HG03521 (cell line): ENCODE results near the gene ARL6IP6.
A peak's percentile ranks its signal among the peaks of the same experiment; 100 is the strongest.
"Not testable (repeated sequence)": the region's sequence is repeated elsewhere in the genome, so short reads cannot be mapped to it uniquely, and the experiment has no call there.

Source experiments
- ATAC-seq: cut with Tn5 transposase; IDR thresholded peaks from one replicate; pipeline ENCODE4 v1.9.1; 2021; ENCODE audit warnings: mild to moderate bottlenecking, moderate library complexity; ENCODE audit not compliant: unreplicated experiment

ARL6IP6 gene

DNA sequence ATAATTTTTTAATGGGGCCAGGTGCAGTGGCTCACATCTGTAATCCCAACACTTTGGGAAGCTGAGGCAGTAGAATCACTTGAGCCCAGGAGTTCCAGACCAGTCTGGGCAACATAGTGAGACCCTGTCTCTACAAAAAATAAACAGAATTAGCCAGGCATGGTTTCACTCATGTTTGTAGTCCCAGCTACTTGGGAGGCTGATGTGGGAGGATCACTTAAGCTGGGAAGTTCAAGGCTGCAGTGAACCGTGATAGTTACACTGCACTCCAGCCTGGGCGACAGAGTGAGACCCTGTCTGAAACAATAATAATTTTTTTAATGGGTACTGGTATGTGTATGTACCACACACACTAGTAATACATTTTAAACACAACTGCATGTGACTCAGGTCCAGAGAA lies 2.4 kb downstream of the ARL6IP6 start:
- no peak for ATAC-seq

DNA sequence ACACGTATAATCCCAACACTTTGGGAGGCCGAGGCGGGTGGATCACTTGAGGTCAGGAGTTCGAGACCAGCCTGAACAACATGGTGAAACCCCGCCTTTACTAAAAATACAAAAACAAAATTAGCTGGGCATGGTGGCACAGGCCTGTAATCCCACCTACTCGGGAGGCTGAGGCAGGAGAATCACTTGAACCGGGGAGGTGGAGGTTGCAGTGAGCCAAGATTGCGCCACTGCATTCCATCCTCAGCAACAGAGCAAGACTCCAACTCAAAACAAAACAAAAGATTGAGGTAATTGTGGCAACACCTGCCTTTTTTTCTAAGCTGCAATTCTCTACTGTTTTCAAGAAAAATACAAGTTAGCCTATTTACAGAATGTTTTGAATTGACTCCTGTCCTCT lies 4.2 kb downstream of the ARL6IP6 start:
- ATAC-seq, result not testable (repeated sequence)

DNA sequence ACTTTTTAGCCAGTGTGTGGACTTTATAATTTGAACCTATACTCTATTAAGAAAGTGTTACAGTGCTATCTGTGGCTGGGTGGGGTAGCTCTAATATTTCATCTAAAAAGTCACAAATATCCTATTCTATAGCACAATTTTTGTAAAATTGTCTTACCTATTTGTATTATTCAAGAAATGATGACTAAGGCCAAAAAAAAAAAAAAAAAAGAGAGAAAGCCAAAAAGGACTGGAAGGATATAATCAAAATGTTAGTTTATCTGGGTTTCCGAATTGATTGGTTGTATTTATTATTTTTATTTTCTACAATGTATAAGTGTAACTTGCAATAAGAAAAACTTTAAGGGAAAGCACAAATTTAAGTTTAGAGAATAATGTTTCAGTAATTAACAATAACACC lies 5.5 kb downstream of the ARL6IP6 start:
- ATAC-seq, result no peak

DNA sequence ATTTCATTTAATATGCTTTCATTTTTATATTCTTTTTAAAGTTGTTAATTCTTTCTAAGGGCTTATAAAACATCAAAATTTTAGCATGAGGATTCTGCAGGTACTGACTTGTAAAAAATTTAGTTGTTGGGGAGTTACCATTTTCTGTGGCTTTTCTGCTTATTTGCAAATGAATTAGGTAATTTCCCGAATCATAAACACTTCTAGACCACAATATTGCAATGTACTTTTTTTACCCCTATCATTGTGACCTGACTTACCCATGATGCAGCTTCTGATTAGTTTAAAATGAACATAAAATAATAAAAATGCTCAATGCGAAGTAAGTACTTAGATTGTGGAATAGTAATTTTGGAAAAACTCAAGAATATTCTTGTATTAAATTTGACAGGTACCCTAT lies 11.4 kb downstream of the ARL6IP6 start:
- no peak for ATAC-seq

DNA sequence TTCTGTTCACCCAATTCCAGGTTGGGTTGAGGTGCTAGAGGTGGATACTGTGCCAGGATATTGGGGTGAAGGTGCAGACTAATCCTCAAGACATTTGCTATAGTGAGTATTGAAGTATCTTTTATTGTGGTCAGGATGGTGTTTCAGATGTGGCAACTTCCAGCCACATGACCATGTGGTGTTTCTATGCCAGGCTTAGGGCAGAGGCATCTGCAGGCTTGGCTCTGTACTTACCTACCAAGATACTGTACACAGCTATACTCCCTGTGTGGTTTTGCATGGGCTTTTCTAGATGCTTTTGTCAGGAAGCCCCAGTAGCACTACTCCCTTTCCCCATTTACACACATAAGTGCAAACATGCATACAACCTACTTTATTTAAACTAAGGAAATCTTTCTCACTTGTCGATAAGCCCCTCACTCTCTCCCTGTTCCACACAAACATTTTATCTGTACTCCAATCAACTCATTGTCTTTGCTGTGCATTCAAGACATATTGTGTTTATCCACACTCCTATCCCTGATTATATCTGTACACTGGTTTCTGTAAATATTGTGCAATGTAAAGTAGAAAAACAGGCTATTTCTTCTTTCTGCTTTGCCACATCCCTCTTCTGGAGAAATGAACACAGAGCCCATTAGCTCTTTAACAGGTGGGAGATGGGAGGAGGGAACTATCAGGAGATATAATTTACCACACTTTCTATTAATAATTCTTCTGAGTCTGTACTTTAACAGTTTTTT lies 12.3 kb downstream of the ARL6IP6 start:
- ATAC-seq, result peak; percentile 79

DNA sequence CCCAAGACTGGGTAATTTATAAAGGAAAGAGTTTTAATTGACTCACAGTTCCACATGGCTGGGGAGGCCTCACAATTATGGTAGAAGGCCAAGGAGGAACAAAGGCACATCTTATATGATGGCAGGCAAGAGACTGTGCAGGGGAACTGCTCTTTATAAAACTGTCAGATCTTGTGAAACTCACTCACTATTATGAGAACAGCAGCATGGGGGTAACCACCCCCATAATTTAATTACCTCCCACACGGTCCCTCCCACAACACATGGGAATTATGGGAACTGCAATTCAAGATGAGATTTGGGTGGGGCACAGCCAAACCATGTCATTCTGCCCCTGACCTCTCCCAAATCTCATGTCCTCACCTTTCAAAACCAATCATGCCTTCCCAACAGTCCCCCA lies 19.1 kb downstream of the ARL6IP6 start:
- ATAC-seq, result not testable (repeated sequence)

DNA sequence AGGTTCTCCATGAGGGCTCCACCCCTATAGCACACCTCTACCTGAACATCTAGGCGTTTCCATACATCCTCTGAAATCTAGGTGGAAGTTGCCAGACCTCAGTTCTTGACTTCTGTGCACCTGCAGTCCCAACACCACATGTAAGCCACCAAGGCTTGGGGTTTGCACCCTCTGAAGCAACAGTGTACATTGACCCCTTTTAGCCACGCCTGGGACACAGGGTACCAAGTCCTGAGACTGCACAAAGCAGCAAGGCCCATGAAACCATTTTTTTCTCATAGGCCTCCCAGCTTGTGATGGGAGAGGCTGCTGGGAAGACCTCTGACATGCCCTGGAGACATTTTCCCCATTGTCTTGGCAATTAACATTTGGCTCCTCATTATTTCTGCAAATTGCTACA lies 20.0 kb downstream of the ARL6IP6 start:
- ATAC-seq, result no peak

DNA sequence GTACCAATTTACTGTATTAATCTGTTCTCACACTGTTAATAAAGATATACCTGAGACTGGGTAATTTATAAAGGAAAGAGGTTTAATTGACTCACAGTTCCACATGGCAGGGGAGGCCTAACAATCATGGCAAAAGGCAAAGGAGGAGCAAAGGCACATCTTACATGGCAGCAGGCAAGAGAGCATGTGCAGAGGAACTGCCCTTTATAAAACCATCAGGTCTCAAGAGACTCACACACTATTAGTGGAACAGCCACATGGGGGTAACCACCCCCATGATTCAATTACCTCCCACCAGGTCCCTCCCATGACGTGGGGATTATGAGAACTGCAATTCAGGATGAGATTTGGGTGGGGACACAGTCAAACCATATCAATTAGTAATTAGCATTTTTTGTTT lies 21.3 kb downstream of the ARL6IP6 start:
- ATAC-seq, result not testable (repeated sequence)

DNA sequence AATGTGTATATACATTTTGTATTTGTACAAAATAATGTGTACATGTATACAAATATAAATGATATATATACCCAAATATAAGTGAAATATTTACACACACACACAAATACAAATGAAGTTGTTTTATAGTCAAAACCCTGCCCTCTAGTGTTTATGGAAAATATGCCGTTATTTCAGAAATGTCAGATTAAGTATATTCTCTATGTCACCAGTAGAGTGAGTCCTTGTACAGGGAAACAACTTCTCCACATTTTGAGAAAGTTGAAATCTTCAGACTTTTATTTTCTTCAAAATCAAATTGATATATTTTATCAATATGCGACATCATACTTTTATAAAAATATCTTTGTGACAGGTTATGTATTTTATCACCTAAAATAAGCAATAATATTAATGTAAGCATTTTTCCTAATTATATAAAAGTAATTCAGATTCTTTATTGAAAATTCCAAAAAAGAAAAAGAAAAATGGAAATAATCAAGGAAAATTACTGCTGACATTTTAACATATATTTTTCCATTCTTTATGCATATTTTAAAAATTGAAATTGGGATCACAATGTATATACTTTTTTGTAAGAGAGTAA lies 22.4 kb downstream of the ARL6IP6 start:
- ATAC-seq, result peak; percentile 83

DNA sequence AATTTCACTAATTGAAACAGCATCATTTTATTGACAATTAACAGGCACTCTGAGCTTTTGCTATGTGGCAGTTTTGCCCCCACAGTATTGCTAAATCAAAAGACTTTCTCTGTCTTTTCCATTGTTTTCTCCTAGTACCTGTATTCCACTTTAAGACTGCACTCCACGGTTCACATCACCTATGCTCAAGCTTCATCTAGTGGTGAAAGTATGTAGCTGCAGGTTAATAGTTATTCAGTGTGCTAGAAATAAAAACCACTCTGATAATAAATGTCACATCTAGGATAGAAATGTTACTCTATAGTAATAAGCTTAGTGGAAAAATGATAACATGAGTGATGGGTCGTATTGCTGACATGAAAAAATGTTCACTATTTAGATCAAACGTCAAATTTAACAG lies 24.6 kb downstream of the ARL6IP6 start:
- ATAC-seq, result peak; percentile 46

DNA sequence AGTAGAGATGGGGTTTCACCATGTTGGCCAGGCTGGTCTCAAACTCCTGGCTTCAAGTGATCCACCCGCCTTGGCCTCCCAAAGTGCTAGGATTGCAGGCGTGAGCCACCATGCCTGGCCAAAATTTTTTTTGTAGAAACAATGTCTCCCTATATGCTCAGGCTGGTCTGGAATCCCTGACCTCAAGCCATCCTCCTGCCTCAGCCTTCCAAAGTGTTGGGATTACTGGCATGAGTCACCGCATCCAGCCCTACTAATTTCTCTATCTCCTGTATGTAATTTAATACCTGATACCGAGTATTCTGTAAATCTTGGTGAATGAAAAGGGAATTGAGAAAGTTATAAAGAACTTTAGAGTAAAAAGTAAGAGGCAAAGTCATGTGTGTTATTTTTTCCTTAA lies 29.3 kb downstream of the ARL6IP6 start:
- ATAC-seq, result not testable (repeated sequence)

DNA sequence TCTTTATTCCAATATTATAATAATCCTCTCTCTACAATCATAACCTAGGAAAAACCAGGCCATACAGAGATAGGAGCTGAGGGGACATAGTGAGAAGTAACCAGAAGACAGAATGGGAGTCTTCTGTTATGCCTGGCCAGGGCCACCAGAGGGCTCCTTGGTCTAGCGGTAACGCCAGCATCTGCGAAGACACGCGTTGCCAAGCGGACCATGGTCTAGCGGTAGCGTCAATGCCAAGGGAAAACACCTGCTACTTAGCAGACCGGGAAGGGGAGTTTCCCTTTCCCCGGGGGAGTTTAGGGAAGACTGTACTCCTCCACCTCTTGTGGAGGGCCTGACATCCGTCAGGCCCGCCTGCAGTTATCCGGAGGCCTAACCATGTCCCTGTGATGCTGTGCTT lies 36.6 kb downstream of the ARL6IP6 start:
- no peak for ATAC-seq

DNA sequence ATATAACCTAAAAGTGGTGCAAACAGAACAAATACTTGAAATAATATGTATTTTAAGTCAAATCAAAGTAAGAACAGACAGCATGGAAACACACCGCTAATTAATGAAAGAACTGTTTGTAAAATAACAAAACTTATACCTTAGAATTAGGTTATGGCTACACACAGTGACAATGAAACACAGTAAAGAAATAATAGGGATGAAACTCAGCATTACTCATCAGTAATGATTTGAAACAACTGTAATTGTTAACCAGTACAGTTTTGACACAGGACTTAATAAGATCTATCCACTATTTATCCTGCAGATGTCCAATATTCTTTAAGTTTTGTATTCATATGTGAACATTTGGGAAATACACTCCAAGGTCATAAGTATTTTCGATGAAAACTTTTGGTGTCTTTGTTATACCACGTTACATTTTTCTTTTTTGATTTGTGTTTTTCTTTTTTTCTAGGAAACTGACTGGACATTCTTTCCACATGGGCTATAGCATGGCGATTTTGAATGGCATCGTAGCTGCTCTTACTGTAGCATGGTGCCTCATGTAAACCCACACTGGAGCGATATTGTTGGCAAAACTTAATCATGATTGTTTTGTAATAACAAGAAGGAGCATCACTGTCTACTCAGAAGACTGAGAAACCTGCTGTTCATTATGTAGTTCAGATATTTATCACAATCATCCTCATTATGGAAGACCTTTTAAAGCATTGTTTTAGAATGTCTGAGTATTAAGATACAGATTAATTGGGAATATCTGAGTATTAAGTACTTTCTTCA lies 41.1 kb downstream of the ARL6IP6 start:
- ATAC-seq, result no peak

DNA sequence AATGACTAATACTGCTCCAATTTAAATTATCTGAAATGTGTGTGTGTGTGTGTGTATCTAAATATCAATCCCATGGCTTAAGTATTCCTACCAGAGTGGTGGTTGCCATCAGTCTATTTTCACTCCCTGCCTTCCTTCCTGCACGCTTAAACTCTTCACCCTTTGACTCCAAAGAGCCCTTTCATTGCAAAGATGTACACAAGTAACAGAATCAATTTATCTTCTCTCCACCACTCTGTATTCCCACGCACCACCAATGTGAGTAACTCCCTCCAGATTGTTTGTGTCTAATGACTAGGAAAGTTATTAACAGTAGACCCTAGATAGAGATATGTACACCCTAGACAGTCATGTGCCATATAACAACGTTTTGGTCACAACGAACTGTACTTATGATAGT lies 42.8 kb downstream of the ARL6IP6 start:
- no peak for ATAC-seq

DNA sequence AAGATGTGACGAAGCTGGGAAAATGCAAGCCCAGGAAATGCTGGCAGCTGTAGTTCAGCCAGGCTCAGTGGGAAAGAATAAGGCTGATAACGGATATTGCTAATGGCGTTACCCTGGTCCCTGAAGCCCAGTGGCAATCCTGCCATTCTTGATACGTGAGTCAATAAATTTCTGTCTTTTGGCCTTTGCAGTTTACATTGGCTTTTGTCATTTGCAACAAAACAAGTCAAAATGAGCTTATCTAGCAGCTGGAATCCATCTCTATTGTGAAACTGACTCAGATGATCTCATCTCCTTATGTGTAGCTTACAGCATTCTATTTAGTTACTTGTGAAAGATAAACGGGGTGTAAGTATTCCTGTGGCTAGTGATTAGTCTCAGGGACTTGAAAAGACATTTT lies 43.8 kb downstream of the ARL6IP6 start:
- ATAC-seq, result no peak

DNA sequence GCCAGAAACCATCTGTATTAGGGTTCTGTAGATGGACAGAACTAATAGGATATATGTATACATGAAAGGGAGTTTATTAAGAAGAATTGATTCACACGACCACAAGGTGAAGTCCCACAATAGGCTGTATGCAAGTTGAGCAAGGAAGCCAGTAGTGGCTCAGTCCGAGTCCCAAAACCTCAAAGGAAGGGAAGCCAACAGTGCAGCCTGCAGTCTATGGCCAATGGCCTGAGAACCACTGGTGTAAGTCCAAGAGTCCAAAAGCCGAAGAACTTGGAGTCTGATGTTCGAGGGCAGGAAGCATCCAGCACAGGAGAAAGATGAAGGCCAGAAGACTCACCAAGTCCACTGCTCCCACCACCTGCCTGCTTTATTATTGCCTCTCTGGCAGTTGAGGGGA lies 44.8 kb downstream of the ARL6IP6 start:
- not testable (repeated sequence) for ATAC-seq

DNA sequence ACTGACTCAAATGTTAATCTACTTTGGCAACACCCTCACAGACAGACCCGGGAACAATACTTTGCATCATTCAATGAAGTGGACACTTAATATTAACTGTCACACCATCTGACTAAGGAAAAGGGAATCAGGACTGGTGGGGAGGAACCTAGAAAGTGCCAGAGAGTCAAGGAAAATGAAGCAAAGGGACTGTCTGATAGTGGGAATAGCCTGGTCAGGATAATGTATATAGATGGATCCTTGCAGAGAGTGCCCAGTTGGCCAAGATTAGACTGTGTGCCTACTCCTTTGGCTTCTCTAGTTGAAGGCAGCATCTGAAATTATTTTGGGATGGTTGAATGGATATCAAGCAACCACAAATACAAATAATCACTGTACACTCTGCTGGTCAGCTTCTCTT lies 45.2 kb downstream of the ARL6IP6 start:
- no peak for ATAC-seq

DNA sequence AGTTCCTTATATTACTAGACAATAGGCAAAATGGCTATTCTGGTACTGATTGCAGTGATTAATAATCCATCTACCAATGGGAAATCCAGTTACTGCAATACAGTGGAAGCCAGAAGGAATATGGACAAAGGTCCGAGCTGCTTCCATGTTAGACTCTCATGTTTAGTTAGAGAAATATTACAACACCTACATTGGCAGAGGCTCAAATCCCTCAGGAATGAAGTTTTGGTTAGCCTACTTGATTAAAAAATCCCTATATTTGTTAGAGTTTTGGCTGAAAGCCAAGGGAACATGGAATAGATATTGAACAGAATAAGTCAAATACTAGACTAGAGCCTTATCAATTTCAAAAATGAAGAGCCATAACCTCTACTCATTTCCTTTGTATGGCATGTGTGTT lies 48.5 kb downstream of the ARL6IP6 start:
- no peak for ATAC-seq

DNA sequence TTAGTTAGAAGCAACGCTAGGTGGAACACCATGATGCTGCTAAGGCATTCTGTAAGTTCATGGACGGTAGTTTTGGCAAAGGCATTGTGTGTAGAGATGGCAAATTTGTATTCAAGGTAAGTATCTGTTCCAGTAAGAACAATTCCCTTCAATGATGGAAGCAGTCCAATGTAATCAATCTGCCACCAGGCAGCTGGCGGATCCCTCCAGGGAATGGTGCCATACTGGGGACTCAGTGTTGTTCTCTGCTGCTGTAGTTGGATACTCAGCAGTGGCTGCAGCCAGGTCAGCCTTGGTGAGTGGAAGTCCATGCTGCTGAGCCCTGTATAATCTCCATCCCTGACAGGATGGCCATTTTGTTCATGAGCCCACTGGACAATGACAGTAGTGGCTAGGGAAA lies 62.8 kb downstream of the ARL6IP6 start:
- ATAC-seq, result no peak

DNA sequence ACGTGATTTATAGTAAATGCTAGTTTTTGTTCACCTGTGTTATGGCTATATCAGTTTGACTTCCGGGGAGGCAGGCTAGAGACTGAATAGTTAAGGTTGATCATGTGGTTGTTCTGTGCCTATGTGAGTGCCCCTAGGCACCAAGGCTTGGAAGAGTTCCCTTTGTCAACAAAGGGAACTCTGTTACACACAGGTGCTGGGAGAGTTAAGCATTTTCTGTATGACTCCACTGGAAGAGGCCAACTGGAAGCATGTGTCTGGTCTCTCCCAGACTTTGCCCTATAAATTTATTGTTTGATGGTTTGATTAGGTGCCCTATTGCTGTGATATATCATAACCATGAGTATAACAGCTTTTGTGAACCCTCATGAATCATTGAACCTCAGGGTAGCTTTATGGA lies 63.8 kb downstream of the ARL6IP6 start:
- no peak for ATAC-seq

DNA sequence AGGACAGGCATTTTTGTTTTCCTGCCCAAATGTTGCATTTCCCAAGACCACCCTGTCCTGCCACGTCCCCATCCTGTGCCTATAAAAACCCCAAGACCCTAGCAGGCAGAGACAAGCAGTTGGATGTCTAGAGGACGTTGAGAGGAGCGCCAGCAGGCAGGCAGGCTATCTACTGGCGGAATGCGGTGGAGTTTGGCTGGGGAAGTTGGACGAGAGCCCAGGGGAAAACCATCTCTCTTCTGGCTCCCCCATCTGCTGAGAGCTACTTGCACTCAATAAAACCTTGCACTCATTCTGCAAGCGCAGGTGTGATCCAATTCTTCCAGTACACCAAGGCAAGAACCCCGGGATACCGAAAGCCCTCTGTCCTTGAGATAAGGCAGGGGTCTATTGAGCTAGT lies 72.5 kb downstream of the ARL6IP6 start:
- no peak for ATAC-seq

DNA sequence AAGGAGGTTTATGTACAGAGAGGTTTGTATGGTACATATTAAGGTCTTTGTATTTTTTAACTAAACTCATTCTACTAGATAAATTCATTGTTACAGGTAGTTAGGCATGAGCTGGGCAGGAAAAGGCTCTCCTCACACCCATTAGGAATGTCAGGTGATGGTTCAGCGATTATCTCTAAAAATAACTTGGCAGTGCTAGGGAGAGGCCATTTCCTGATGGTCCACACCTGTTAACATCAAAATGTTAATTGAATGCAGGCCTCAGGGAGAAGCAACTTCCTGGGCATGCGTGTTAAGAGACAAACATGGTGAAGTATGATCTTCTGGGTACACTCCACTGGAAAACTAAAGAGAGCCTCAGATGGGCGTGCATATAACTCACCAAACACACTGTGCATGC lies 73.6 kb downstream of the ARL6IP6 start:
- ATAC-seq, result no peak
